HEK293 (cell line): ENCODE results near the gene SPEM2.

Experiments
- BCL11A ChIP-seq: fragments of 450-650 bp; formaldehyde crosslinking; IDR thresholded peaks from 2 replicates; pipeline ENCODE4 v1.5.1; 2016; ENCODE audit warnings: low read depth, missing biosample characterization, missing genetic modification characterization
- EGR2 ChIP-seq: fragments of 450-650 bp; formaldehyde crosslinking; IDR thresholded peaks from 2 replicates; pipeline ENCODE4 v1.5.1; 2016; ENCODE audit warnings: low read depth, missing biosample characterization, missing genetic modification characterization
- ELK4 ChIP-seq: IDR thresholded peaks from 2 replicates; pipeline ENCODE4 v1.6.1; 2011; ENCODE audit warnings: mild to moderate bottlenecking, low read depth, low read length, borderline replicate concordance
- FEZF1 ChIP-seq: fragments of 450-650 bp; formaldehyde crosslinking; IDR thresholded peaks from 2 replicates; pipeline ENCODE4 v1.5.1; 2016; ENCODE audit warnings: missing biosample characterization, missing genetic modification characterization
- GLI2 ChIP-seq: fragments of 450-650 bp; formaldehyde crosslinking; IDR thresholded peaks from 2 replicates; pipeline ENCODE4; 2017; ENCODE audit warnings: missing biosample characterization, missing genetic modification characterization, low read depth, borderline replicate concordance
- GLIS1 ChIP-seq: fragments of 450-650 bp; formaldehyde crosslinking; IDR thresholded peaks from 2 replicates; pipeline ENCODE4 v1.5.1; 2016; ENCODE audit warnings: missing biosample characterization, missing genetic modification characterization
- KLF10 ChIP-seq: fragments of 450-650 bp; IDR thresholded peaks from 2 replicates; pipeline ENCODE4 v1.5.1; 2018; ENCODE audit warnings: missing biosample characterization, mild to moderate bottlenecking, missing genetic modification characterization
- KLF17 ChIP-seq: fragments of 450-650 bp; formaldehyde crosslinking; IDR thresholded peaks from 2 replicates; pipeline ENCODE4 v1.5.1; 2016; ENCODE audit warnings: missing biosample characterization, missing genetic modification characterization
- MYNN ChIP-seq: fragments of 450-650 bp; formaldehyde crosslinking; IDR thresholded peaks from 2 replicates; pipeline ENCODE4 v1.5.1; 2016; ENCODE audit warnings: missing biosample characterization, missing genetic modification characterization, borderline replicate concordance
- ZBTB21 ChIP-seq: fragments of 450-650 bp; formaldehyde crosslinking; IDR thresholded peaks from 2 replicates; pipeline ENCODE4 v1.5.1; 2017; ENCODE audit warnings: missing biosample characterization, missing genetic modification characterization
- ZBTB48 ChIP-seq: fragments of 450-650 bp; formaldehyde crosslinking; IDR thresholded peaks from 2 replicates; pipeline ENCODE4 v1.5.1; 2016; ENCODE audit warnings: missing biosample characterization, missing genetic modification characterization
- ZFHX2 ChIP-seq: fragments of 450-650 bp; formaldehyde crosslinking; conservative IDR thresholded peaks from 2 replicates; pipeline ENCODE4 v1.5.1; 2016; ENCODE audit warnings: missing biosample characterization, missing genetic modification characterization
- ZNF112 ChIP-seq: fragments of 450-650 bp; formaldehyde crosslinking; IDR thresholded peaks from 2 replicates; pipeline ENCODE4 v1.5.0; 2017; ENCODE audit warnings: missing biosample characterization, missing genetic modification characterization
- ZNF140 ChIP-seq: fragments of 450-650 bp; formaldehyde crosslinking; IDR thresholded peaks from 2 replicates; pipeline ENCODE4 v1.5.1; 2016; ENCODE audit warnings: missing biosample characterization, missing genetic modification characterization
- ZNF175 ChIP-seq: fragments of 450-650 bp; formaldehyde crosslinking; IDR thresholded peaks from 2 replicates; pipeline ENCODE4 v1.5.1; 2016; ENCODE audit warnings: missing biosample characterization, missing genetic modification characterization
- ZNF18 ChIP-seq: fragments of 450-650 bp; formaldehyde crosslinking; IDR thresholded peaks from 2 replicates; pipeline ENCODE4 v1.5.1; 2016; ENCODE audit warnings: missing biosample characterization, missing genetic modification characterization
- ZNF239 ChIP-seq: fragments of 450-650 bp; formaldehyde crosslinking; IDR thresholded peaks from 2 replicates; pipeline ENCODE4 v1.5.1; 2016; ENCODE audit warnings: missing biosample characterization, missing genetic modification characterization
- ZNF248 ChIP-seq: fragments of 450-650 bp; formaldehyde crosslinking; IDR thresholded peaks from 2 replicates; pipeline ENCODE4 v1.5.1; 2017; ENCODE audit warnings: missing biosample characterization, missing genetic modification characterization
- ZNF266 ChIP-seq: fragments of 450-650 bp; formaldehyde crosslinking; IDR thresholded peaks from 2 replicates; pipeline ENCODE4 v1.5.1; 2016; ENCODE audit warnings: missing biosample characterization, missing genetic modification characterization, low read depth
- ZNF335 ChIP-seq: fragments of 450-650 bp; formaldehyde crosslinking; conservative IDR thresholded peaks from 2 replicates; pipeline ENCODE4 v1.5.1; 2016; ENCODE audit warnings: missing biosample characterization, missing genetic modification characterization
- ZNF350 ChIP-seq: fragments of 450-650 bp; formaldehyde crosslinking; IDR thresholded peaks from 2 replicates; pipeline ENCODE4 v1.5.0; 2017; ENCODE audit warnings: missing biosample characterization, mild to moderate bottlenecking, missing genetic modification characterization
- ZNF416 ChIP-seq: fragments of 450-650 bp; formaldehyde crosslinking; IDR thresholded peaks from 2 replicates; pipeline ENCODE4 v1.5.1; 2016; ENCODE audit warnings: missing biosample characterization, missing genetic modification characterization
- ZNF426 ChIP-seq: fragments of 450-650 bp; formaldehyde crosslinking; IDR thresholded peaks from 2 replicates; pipeline ENCODE4 v1.5.1; 2017; ENCODE audit warnings: missing biosample characterization, missing genetic modification characterization, mild to moderate bottlenecking, inconsistent platforms, moderate library complexity
- ZNF473 ChIP-seq: fragments of 450-650 bp; formaldehyde crosslinking; IDR thresholded peaks from 2 replicates; pipeline ENCODE4 v1.5.1; 2017; ENCODE audit warnings: missing biosample characterization, missing genetic modification characterization
- ZNF529 ChIP-seq: fragments of 450-650 bp; formaldehyde crosslinking; IDR thresholded peaks from 2 replicates; pipeline ENCODE4 v1.5.1; 2017; ENCODE audit warnings: missing genetic modification characterization, missing biosample characterization; ENCODE audit not compliant: insufficient replicate concordance
- ZNF544 ChIP-seq: fragments of 450-650 bp; formaldehyde crosslinking; IDR thresholded peaks from 2 replicates; pipeline ENCODE4 v1.5.0; 2017; ENCODE audit warnings: missing biosample characterization, missing genetic modification characterization
- ZNF555 ChIP-seq: fragments of 450-650 bp; formaldehyde crosslinking; conservative IDR thresholded peaks from 2 replicates; pipeline ENCODE4 v1.5.1; 2017; ENCODE audit warnings: missing biosample characterization, mild to moderate bottlenecking, missing genetic modification characterization, inconsistent platforms
- ZNF558 ChIP-seq: fragments of 450-650 bp; formaldehyde crosslinking; IDR thresholded peaks from 2 replicates; pipeline ENCODE4 v1.5.1; 2016; ENCODE audit warnings: missing biosample characterization, missing genetic modification characterization
- ZNF585B ChIP-seq: fragments of 450-650 bp; formaldehyde crosslinking; IDR thresholded peaks from 2 replicates; pipeline ENCODE4 v1.5.1; 2016; ENCODE audit warnings: missing biosample characterization, missing genetic modification characterization
- ZNF610 ChIP-seq: fragments of 450-650 bp; formaldehyde crosslinking; IDR thresholded peaks from 2 replicates; pipeline ENCODE4 v1.5.1; 2016; ENCODE audit warnings: missing biosample characterization, missing genetic modification characterization, borderline replicate concordance
- ZNF660 ChIP-seq: fragments of 450-650 bp; IDR thresholded peaks from 2 replicates; pipeline ENCODE4 v1.5.1; 2018; ENCODE audit warnings: missing biosample characterization, mild to moderate bottlenecking, missing genetic modification characterization
- ZNF677 ChIP-seq: fragments of 450-650 bp; IDR thresholded peaks from 2 replicates; pipeline ENCODE4 v1.5.0; 2018; ENCODE audit warnings: missing biosample characterization, mild to moderate bottlenecking, missing genetic modification characterization, moderate library complexity
- ZNF843 ChIP-seq: fragments of 450-650 bp; formaldehyde crosslinking; IDR thresholded peaks from 2 replicates; pipeline ENCODE4 v1.5.1; 2016; ENCODE audit warnings: missing biosample characterization, missing genetic modification characterization
- TF ChIP-seq, protein P1 (sequence below): fragments of 450-650 bp; formaldehyde crosslinking; IDR thresholded peaks from 2 replicates; pipeline ENCODE4 v1.5.1; 2016; ENCODE audit warnings: missing biosample characterization, missing genetic modification characterization, low read depth
- TF ChIP-seq, protein P2 (sequence below): fragments of 450-650 bp; formaldehyde crosslinking; optimal IDR thresholded peaks from 2 replicates; pipeline ENCODE3; 2016; ENCODE audit warnings: missing biosample characterization, mild to moderate bottlenecking, missing genetic modification characterization

The SPEM2 gene

DNA sequence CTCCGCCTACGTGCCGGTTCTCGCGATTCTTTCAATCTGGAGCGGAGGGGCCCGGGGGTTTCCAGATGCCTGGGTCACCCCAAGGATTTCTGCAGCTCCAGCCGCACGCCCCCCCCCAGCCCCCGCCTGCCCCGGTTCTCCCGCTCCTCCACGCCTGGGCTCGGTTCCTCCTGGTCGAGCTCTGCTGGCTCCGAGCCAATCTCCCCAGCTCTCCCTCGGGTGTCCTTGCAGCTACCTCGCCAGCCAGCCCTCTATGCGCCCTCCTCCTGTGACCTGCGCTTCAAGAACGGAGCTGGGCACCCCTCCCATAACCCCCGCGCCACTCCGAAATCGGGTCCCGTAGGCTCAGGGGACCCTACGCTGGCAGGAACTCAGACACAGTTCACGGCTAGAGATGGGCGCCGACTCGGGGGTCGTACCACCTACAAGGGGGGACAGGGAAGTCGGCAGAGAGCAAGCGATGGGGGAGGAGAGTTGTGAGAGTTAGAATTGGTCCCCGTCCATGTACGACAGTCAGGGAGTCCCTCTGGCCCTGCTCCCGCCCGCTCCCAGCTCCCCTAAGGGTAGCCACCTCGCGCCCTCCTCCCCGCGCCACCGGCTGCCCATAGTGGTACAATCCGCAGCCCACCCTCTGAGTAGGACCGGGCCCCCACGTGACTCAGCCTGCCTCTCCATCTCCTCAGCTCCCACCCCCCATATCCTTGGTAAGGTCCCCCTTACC lies 14.9 kb downstream of the SPEM2 start (continued):
- 0 out of 2 replicates have a peak, but pooled peaks have one; percentile 21 for TF ChIP-seq ZBTB21
- peak; percentile 54 for TF ChIP-seq ZFHX2
- TF ChIP-seq ZNF558 = 0 out of 2 replicates have a peak, but pooled peaks have one; percentile 47
- no peak for TF ChIP-seq ZNF239 (tag by site-specific recombination)
- no peak for TF ChIP-seq ZNF112 (tag by site-specific recombination)
- no peak for TF ChIP-seq ZNF350 (tag by site-specific recombination)
- no peak for TF ChIP-seq ZNF248
- no peak for TF ChIP-seq ZNF175 (tag by site-specific recombination)
- no peak for TF ChIP-seq ZNF610 (tag by site-specific recombination)
- TF ChIP-seq MYNN (tag by site-specific recombination) = peak; percentile 8; the same call in 1 of the 2 replicates
- TF ChIP-seq FEZF1 (tag by site-specific recombination) = no peak
- TF ChIP-seq ZNF18 (tag by site-specific recombination) = no peak
- TF ChIP-seq ZNF544 (tag by site-specific recombination) = no peak
- TF ChIP-seq GLI2 (tag by site-specific recombination) = no peak
- no peak for TF ChIP-seq ZNF843 (tag by site-specific recombination)
- TF ChIP-seq ZNF266 (tag by site-specific recombination) = no peak; the same call in 1 of the 2 replicates
- no peak for TF ChIP-seq ZNF555 (tag by site-specific recombination)
- peak; percentile 75; the same call in 1 of the 2 replicates for TF ChIP-seq KLF17
- TF ChIP-seq ZNF585B (tag by site-specific recombination) = no peak
- TF ChIP-seq BCL11A = no peak
- TF ChIP-seq ZNF426 (tag by site-specific recombination) = no peak
- TF ChIP-seq ZNF335 (tag by site-specific recombination) = peak; percentile 92; the same call in 1 of the 2 replicates
- no peak; the same call in 1 of the 2 replicates for TF ChIP-seq KLF10
- no peak for TF ChIP-seq ZNF416 (tag by site-specific recombination)
- TF ChIP-seq ZNF660 (tag by site-specific recombination) = no peak
- TF ChIP-seq ZBTB48 (tag by site-specific recombination) = peak; percentile 44
- TF ChIP-seq, protein P1, sequence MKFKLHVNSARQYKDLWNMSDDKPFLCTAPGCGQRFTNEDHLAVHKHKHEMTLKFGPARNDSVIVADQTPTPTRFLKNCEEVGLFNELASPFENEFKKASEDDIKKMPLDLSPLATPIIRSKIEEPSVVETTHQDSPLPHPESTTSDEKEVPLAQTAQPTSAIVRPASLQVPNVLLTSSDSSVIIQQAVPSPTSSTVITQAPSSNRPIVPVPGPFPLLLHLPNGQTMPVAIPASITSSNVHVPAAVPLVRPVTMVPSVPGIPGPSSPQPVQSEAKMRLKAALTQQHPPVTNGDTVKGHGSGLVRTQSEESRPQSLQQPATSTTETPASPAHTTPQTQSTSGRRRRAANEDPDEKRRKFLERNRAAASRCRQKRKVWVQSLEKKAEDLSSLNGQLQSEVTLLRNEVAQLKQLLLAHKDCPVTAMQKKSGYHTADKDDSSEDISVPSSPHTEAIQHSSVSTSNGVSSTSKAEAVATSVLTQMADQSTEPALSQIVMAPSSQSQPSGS = no peak
- TF ChIP-seq ZNF140 = no peak
- no peak for TF ChIP-seq ZNF473 (tag by site-specific recombination)
- no peak for TF ChIP-seq ZNF529
- no peak for TF ChIP-seq ELK4
- TF ChIP-seq ZNF677 (tag by site-specific recombination) = no peak
- TF ChIP-seq, protein P2, sequence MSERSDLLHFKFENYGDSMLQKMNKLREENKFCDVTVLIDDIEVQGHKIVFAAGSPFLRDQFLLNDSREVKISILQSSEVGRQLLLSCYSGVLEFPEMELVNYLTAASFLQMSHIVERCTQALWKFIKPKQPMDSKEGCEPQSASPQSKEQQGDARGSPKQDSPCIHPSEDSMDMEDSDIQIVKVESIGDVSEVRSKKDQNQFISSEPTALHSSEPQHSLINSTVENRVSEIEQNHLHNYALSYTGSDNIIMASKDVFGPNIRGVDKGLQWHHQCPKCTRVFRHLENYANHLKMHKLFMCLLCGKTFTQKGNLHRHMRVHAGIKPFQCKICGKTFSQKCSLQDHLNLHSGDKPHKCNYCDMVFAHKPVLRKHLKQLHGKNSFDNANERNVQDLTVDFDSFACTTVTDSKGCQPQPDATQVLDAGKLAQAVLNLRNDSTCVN (tag by site-specific recombination) = peak; percentile 51
- TF ChIP-seq GLIS1 = peak; percentile 49; the same call in 1 of the 2 replicates
- TF ChIP-seq EGR2 (tag by site-specific recombination) = no peak
